Neural progenitor cell (in vitro differentiated cells): ENCODE data around the gene SRBD1. TPM values are rescaled to one million over a fixed set of nuclear protein-coding genes. Genes with fewer than 3 reads are reported as not detected.

ENCODE experiments used
- DNase-seq: peaks from one replicate; pipeline ENCODE4 v3.0.0-alpha.2; 2016; ENCODE audit warnings: low spot score
- H2AFZ ChIP-seq: fragments of 200-600 bp; sonication (generic); replicated peaks from 2 replicates; pipeline ENCODE4 v1.6.1; 2016; ENCODE audit warnings: antibody characterized with exemption
- H3F3A ChIP-seq: fragments of 200-600 bp; sonication (generic); 2 replicates; pipeline ENCODE4 v1.6.1; 2016; ENCODE audit warnings: antibody characterized with exemption, low read depth
- H3K27ac ChIP-seq: fragments of 200-600 bp; sonication (generic); 2 replicates; pipeline ENCODE4 v1.5.1; 2016; ENCODE audit warnings: mild to moderate bottlenecking
- H3K27me3 ChIP-seq: fragments of 200-600 bp; sonication (generic); 2 replicates; pipeline ENCODE4 v1.6.1; 2016; ENCODE audit warnings: mild to moderate bottlenecking, moderate library complexity
- H3K36me3 ChIP-seq: fragments of 200-600 bp; sonication (generic); 2 replicates; pipeline ENCODE4 v1.5.1; 2016
- H3K4me1 ChIP-seq: fragments of 200-600 bp; sonication (generic); 2 replicates; pipeline ENCODE4 v1.6.1; 2016; ENCODE audit warnings: mixed run types
- H3K4me2 ChIP-seq: fragments of 200-600 bp; sonication (generic); 2 replicates; pipeline ENCODE4 v1.6.1; 2016
- H3K4me3 ChIP-seq: fragments of 200-600 bp; sonication (generic); 2 replicates; pipeline ENCODE4 v1.5.1; 2016
- H3K79me2 ChIP-seq: fragments of 200-600 bp; sonication (generic); 2 replicates; pipeline ENCODE4 v1.6.1; 2016; ENCODE audit warnings: low read depth
- H3K9ac ChIP-seq: fragments of 200-600 bp; sonication (generic); 2 replicates; pipeline ENCODE4 v1.6.1; 2016
- H3K9me3 ChIP-seq: fragments of 200-600 bp; sonication (generic); 2 replicates; pipeline ENCODE4 v1.5.1; 2016; ENCODE audit warnings: low read depth
- H4K20me1 ChIP-seq: fragments of 200-600 bp; sonication (generic); 2 replicates; pipeline ENCODE4 v1.6.1; 2016; ENCODE audit warnings: low read depth
- H3K27ac Mint-ChIP-seq: 3 replicates; pipeline ENCODE4 v1.8.0; 2021; ENCODE audit warnings: mixed read lengths
- H3K27me3 Mint-ChIP-seq: 2 replicates; pipeline ENCODE4 v1.8.0; 2022; ENCODE audit warnings: low read depth, mild to moderate bottlenecking, inconsistent platforms, moderate library complexity, mixed read lengths; ENCODE audit not compliant: insufficient read depth
- H3K36me3 Mint-ChIP-seq: 3 replicates; pipeline ENCODE4 v1.8.0; 2021; ENCODE audit warnings: mixed read lengths
- H3K4me1 Mint-ChIP-seq: 3 replicates; pipeline ENCODE4 v1.8.0; 2021; ENCODE audit warnings: mixed read lengths
- H3K4me3 Mint-ChIP-seq: 3 replicates; pipeline ENCODE4 v1.8.0; 2021; ENCODE audit warnings: mild to moderate bottlenecking, moderate library complexity, mixed read lengths
- H3K9me3 Mint-ChIP-seq: 3 replicates; pipeline ENCODE4 v1.8.0; 2020; ENCODE audit warnings: mixed read lengths
- CTCF ChIP-seq: fragments of 200-600 bp; sonication (generic); IDR thresholded peaks from 2 replicates; pipeline ENCODE4 v1.5.1; 2017; ENCODE audit warnings: antibody characterized with exemption, mild to moderate bottlenecking
- EZH2 ChIP-seq: fragments of 200-600 bp; sonication (generic); IDR thresholded peaks from 2 replicates; pipeline ENCODE4 v1.6.1; 2017; ENCODE audit warnings: antibody characterized with exemption, mild to moderate bottlenecking, moderate library complexity
- EZH2phosphoT487 ChIP-seq: fragments of 200-600 bp; sonication (generic); IDR thresholded peaks from 2 replicates; pipeline ENCODE4 v1.6.1; 2017; ENCODE audit warnings: antibody characterized with exemption
- total RNA-seq: library from RNA; depleted of rRNA; stranded (reverse); fragments of >200 nt; gene quantifications from 2 replicates; pipeline ENCODE4 v1.2.3, GENCODE V29; 2015; ENCODE audit warnings: low replicate concordance

The SRBD1 gene
- total RNA-seq, 1 donor from 2014 or later = 37.2 TPM

GRCh38 chr2:45418532-45418931, 192.5 kb downstream of the SRBD1 start:
- Histone ChIP-seq H3K4me2 (no peak overlapping the region), H2AFZ (no peak overlapping the region), H3K27ac (no peak overlapping the region), H4K20me1 (no peaks in the 10 kb centered on the region), H3K4me3 (no peak overlapping the region), H3K9ac (no peak overlapping the region), H3K36me3 (peaks cover 6% of the 10 kb centered on the region), H3K79me2 (no peaks in the 10 kb centered on the region), H3K9me3 (no peaks in the 10 kb centered on the region), H3F3A (peaks cover 3% of the 10 kb centered on the region), H3K27me3 (no peaks in the 10 kb centered on the region), H3K4me1 (no peaks in the 10 kb centered on the region)
- no peak for DNase-seq
- Mint-ChIP-seq H3K4me3 (no peak overlapping the region), H3K36me3 (peaks cover 4% of the 10 kb centered on the region), H3K9me3 (no peaks in the 10 kb centered on the region), H3K27me3 (no peaks in the 10 kb centered on the region), H3K4me1 (no peaks in the 10 kb centered on the region), H3K27ac (no peak overlapping the region)
- no peak for TF ChIP-seq EZH2phosphoT487

- no peak overlapping the region for H3K4me3 Mint-ChIP-seq
- H3K9me3 Mint-ChIP-seq = no peaks in the 10 kb centered on the region
- TF ChIP-seq EZH2phosphoT487 (no peak), CTCF (no peak), EZH2 (no peak)
- peaks cover 6% of the 10 kb centered on the region for H3K36me3 ChIP-seq
- no peaks in the 10 kb centered on the region for H3K4me1 ChIP-seq
- H3F3A ChIP-seq = peaks cover 3% of the 10 kb centered on the region
- no peaks in the 10 kb centered on the region for H4K20me1 ChIP-seq
- H3K79me2 ChIP-seq = no peaks in the 10 kb centered on the region
- no peak overlapping the region for H2AFZ ChIP-seq
- no peak overlapping the region for H3K27ac Mint-ChIP-seq
- H3K27ac ChIP-seq = no peak overlapping the region
- no peak overlapping the region for H3K4me2 ChIP-seq
- no peaks in the 10 kb centered on the region for H3K27me3 ChIP-seq
- no peaks in the 10 kb centered on the region for H3K4me1 Mint-ChIP-seq
- H3K9ac ChIP-seq = no peak overlapping the region
- no peaks in the 10 kb centered on the region for H3K9me3 ChIP-seq
- no peak for DNase-seq
- H3K27me3 Mint-ChIP-seq = no peaks in the 10 kb centered on the region
- H3K4me3 ChIP-seq = no peak overlapping the region
- peaks cover 4% of the 10 kb centered on the region for H3K36me3 Mint-ChIP-seq
Observed at GRCh38 chr2:45415534-45416123, 195.4 kb downstream of the SRBD1 start.

- H3K27ac Mint-ChIP-seq = no peak overlapping the region
- TF ChIP-seq CTCF (no peak), EZH2 (no peak), EZH2phosphoT487 (no peak)
- H3K4me1 ChIP-seq = no peaks in the 10 kb centered on the region
- H3K27ac ChIP-seq = no peak overlapping the region
- H2AFZ ChIP-seq = no peak overlapping the region
- H3K4me3 Mint-ChIP-seq = no peak overlapping the region
- H3K27me3 ChIP-seq = no peaks in the 10 kb centered on the region
- no peak for DNase-seq
- no peaks in the 10 kb centered on the region for H3K79me2 ChIP-seq
- peaks cover 3% of the 10 kb centered on the region for H3K36me3 ChIP-seq
- no peaks in the 10 kb centered on the region for H3K9me3 ChIP-seq
- H4K20me1 ChIP-seq = no peaks in the 10 kb centered on the region
- H3K9me3 Mint-ChIP-seq = no peaks in the 10 kb centered on the region
- H3K9ac ChIP-seq = no peak overlapping the region
- H3K27me3 Mint-ChIP-seq = no peaks in the 10 kb centered on the region
- no peaks in the 10 kb centered on the region for H3K4me1 Mint-ChIP-seq
- H3K36me3 Mint-ChIP-seq = peaks cover 1% of the 10 kb centered on the region
- H3K4me2 ChIP-seq = no peak overlapping the region
- H3F3A ChIP-seq = peaks cover 3% of the 10 kb centered on the region
- H3K4me3 ChIP-seq = no peak overlapping the region
Observed at GRCh38 chr2:45412754-45413379, 198.2 kb downstream of the SRBD1 start.

- no peaks in the 10 kb centered on the region for H3K79me2 ChIP-seq
- H3K36me3 ChIP-seq = no peaks in the 10 kb centered on the region
- H3K36me3 Mint-ChIP-seq = no peaks in the 10 kb centered on the region
- H3K4me2 ChIP-seq = no peak overlapping the region
- H3K27ac Mint-ChIP-seq = no peak overlapping the region
- H3K4me3 Mint-ChIP-seq = no peak overlapping the region
- no peaks in the 10 kb centered on the region for H3K9me3 ChIP-seq
- H3K4me3 ChIP-seq = no peak overlapping the region
- no peaks in the 10 kb centered on the region for H3K9me3 Mint-ChIP-seq
- no peaks in the 10 kb centered on the region for H3K27me3 Mint-ChIP-seq
- no peak overlapping the region for H3K27ac ChIP-seq
- DNase-seq = no peak
- H3K4me1 Mint-ChIP-seq = no peaks in the 10 kb centered on the region
- H3K27me3 ChIP-seq = no peaks in the 10 kb centered on the region
- no peak overlapping the region for H3K9ac ChIP-seq
- no peak for TF ChIP-seq EZH2
- no peak for TF ChIP-seq EZH2phosphoT487
- TF ChIP-seq CTCF = no peak
- no peaks in the 10 kb centered on the region for H4K20me1 ChIP-seq
- peaks cover 3% of the 10 kb centered on the region for H3F3A ChIP-seq
- no peaks in the 10 kb centered on the region for H3K4me1 ChIP-seq
- no peak overlapping the region for H2AFZ ChIP-seq
Observed at GRCh38 chr2:45409677-45410076, 201.4 kb downstream of the SRBD1 start.
